ENCODE measurements around the gene PLCG2.

PLCG2 gene

DNA sequence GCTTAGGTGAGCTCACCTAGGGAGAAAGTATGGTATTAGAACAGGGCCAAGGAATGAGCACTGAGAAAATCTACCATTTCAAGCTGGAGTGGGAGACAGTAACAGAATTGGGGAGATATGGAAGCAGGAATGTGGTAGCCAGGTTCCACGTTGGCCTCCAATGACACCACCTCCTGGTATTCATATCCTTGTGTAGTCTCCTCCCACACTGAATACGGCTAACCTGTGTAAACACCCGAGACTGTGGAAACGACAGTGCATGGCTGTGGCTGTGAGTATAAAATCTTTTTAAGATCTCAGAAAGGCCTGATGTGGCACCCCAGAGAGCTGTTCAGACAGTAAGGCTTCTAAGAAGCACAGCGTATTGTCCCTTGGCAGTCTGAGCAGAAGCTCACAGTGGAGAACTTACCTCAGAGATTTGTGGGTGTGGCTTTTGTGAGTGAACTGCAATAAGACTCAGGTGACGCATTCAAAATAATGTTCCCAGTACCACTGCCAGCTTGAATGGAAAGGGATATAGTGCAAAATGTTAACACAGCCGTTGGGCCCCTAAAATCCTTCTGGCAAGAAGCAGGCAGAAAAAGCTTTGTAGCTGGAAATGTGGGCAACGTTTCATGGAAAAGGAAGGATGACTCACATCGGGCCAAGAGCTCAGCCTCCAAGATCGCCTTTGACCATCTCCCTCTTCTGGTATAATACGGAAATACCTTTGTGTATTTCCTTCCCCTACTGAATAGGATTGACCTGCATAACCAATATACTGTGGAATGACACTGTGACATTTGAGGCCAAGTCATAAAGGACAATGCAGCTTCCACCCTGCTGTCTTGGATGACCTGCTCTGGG, 217.8 kb downstream of the PLCG2 start:
- TF ChIP-seq, protein P1, sequence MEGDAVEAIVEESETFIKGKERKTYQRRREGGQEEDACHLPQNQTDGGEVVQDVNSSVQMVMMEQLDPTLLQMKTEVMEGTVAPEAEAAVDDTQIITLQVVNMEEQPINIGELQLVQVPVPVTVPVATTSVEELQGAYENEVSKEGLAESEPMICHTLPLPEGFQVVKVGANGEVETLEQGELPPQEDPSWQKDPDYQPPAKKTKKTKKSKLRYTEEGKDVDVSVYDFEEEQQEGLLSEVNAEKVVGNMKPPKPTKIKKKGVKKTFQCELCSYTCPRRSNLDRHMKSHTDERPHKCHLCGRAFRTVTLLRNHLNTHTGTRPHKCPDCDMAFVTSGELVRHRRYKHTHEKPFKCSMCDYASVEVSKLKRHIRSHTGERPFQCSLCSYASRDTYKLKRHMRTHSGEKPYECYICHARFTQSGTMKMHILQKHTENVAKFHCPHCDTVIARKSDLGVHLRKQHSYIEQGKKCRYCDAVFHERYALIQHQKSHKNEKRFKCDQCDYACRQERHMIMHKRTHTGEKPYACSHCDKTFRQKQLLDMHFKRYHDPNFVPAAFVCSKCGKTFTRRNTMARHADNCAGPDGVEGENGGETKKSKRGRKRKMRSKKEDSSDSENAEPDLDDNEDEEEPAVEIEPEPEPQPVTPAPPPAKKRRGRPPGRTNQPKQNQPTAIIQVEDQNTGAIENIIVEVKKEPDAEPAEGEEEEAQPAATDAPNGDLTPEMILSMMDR (IDR thresholded peaks at IDR 0.05; ENCODE audit: low read depth, low read length), result no peak
- H3K9me3 ChIP-seq, result no peaks in the 10 kb centered on the region
- DNase-seq, result no peak

DNA sequence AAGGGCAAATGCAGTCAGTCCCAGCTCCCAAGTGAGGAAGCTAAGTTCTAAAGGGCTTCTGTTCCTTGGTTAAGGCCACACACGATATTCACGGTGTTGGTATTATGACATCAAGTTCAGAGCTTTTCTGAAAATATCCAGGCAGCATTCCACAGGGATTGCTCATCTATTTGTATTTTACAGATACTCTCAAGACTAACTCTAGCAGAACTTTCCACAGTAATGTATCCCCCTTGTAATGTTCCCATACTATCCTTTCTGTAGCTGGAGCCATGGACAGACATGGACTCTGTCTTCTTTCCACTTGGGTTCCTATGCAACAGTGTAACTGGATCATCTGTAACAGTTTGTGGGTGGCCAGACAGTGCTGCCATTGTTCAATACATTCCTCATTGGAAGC, 218.6 kb downstream of the PLCG2 start:
- Histone ChIP-seq H3K4me1 (no peaks in the 10 kb centered on the region), H3K9me3 (no peaks in the 10 kb centered on the region), H3K4me3 (ENCODE audit: low read depth, low read length) (no peak overlapping the region), H3K27me3 (no peaks in the 10 kb centered on the region), H3K36me3 (no peaks in the 10 kb centered on the region)
- DNase-seq, result no peak
- TF ChIP-seq, protein P1 (IDR thresholded peaks at IDR 0.05; ENCODE audit: low read depth, low read length), result no peak

More for the DNA sequence above, 217.8 kb downstream of the PLCG2 start:
- Histone ChIP-seq H3K4me3 (ENCODE audit: low read depth, low read length) (no peak overlapping the region), H3K36me3 (no peaks in the 10 kb centered on the region), H3K27me3 (no peaks in the 10 kb centered on the region), H3K4me1 (no peaks in the 10 kb centered on the region)

DNA sequence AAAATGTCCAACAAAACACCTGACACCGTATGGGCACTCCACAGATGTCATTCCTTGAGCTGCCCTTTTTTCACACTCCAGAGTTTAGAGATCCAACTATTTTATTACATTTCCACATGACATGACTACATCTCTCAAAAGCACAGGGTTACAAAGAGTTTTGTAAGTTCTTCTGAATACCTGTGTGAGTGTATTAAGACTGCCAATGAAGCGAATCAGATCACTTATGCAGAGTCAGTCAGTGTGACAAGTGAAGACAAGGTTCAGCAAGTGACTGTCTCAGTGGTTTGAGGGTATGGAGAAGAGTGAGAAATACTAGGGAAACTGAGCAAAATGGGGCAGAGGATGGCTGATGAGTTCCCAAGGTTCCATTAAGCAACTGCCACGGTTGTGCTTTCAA, 223.7 kb downstream of the PLCG2 start:
- H3K36me3 ChIP-seq, result no peaks in the 10 kb centered on the region

DNA sequence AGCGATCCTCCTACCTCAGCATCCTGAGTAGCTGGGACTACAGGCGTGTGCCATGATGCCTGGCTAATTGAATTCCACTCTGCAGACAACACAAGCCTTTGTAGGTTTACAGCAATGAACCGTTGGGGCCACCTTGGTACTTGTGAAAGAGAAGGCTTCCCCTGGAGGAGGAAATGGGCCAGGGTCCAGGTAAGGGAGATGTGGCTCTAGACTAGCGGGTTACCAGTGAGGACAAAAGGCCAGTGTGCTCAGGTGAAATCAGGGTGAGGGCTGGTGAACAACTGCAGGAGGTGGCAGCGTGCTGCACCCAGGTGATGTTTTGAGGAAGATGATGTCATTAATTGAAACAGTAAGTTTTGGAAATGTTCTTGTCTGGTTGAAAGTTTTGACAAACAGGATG, 225.5 kb downstream of the PLCG2 start:
- no peaks in the 10 kb centered on the region for H3K36me3 ChIP-seq
- TF ChIP-seq, protein P1 (IDR thresholded peaks at IDR 0.05; ENCODE audit: low read depth, low read length), result no peak
- no peaks in the 10 kb centered on the region for H3K27me3 ChIP-seq
- H3K4me3 ChIP-seq (ENCODE audit: low read depth, low read length), result no peak overlapping the region
- DNase-seq, result no peak
- no peaks in the 10 kb centered on the region; the same call in 1 of the 2 replicates for H3K9me3 ChIP-seq
- no peaks in the 10 kb centered on the region for H3K4me1 ChIP-seq

More for the DNA sequence above, 223.7 kb downstream of the PLCG2 start:
- no peaks in the 10 kb centered on the region for H3K9me3 ChIP-seq
- no peaks in the 10 kb centered on the region for H3K4me1 ChIP-seq
- TF ChIP-seq, protein P1 (IDR thresholded peaks at IDR 0.05; ENCODE audit: low read depth, low read length), result no peak
- no peaks in the 10 kb centered on the region for H3K27me3 ChIP-seq
- no peak overlapping the region for H3K4me3 ChIP-seq (ENCODE audit: low read depth, low read length)
- no peak for DNase-seq

DNA sequence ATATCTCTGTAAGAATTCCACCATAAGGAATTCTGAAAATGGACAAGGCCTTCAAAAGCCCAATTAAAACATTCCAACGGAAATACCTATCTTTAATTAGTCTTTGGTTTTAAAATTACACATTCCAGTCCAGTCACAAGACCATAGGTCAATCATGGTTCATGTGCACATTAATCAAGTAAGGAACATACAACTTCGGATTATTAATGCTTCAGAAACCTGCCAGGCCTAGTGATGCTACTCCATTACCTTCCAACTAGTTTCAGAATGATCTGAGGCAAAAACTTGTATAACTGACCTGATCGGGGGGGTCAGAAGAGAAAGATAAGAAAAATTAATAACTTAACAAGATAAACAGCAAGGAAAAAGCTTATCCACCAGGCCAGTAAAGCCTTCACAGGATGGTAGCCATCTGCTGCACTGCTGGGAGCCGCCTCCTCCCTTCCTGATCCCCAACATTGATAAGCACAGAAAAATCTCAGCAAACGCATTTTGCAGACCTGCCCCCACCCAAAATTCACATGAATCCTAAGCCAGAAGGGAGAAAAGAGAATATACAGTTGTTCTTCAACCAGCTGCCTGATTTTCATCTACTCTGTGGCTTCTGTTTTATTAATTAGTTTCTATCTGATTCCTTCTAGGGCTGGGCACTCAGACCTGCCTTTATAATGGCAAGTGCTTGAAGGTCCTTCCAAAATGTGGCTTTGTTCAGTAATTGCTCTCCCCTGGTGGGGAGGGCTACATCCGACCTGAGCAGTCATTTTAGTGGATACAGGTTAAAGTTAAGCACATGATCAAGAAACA, 226.1 kb downstream of the PLCG2 start:
- H3K9me3 ChIP-seq, result no peaks in the 10 kb centered on the region; the same call in 1 of the 2 replicates
- TF ChIP-seq, protein P1 (IDR thresholded peaks at IDR 0.05; ENCODE audit: low read depth, low read length), result no peak
- DNase-seq, result no peak
- no peaks in the 10 kb centered on the region for H3K27me3 ChIP-seq
- no peaks in the 10 kb centered on the region for H3K36me3 ChIP-seq
- no peak overlapping the region for H3K4me3 ChIP-seq (ENCODE audit: low read depth, low read length)
- no peaks in the 10 kb centered on the region for H3K4me1 ChIP-seq

Measured in BE2C (cell line).